Mucosa of descending colon (tissue), 3 donors: Measurements from ENCODE around the gene DEDD2. TPM values are rescaled to one million over a fixed set of nuclear protein-coding genes. Genes with fewer than 3 reads are reported as not detected.

Experiments
- ATAC-seq: fragments of 200-7000 bp; cut with Tn5 transposase; one replicate; pipeline ENCODE4 v1.9.1; 2020; ENCODE audit warnings: mild to moderate bottlenecking, moderate library complexity
- DNase-seq, 3 donors: peaks; one replicate each; pipeline ENCODE4 v3.0.0-alpha.2; 2020
- H3K36me3 ChIP-seq: fragments of 200-600 bp; one replicate; pipeline ENCODE4 v1.8.0; 2021; ENCODE audit warnings: low read depth, mild to moderate bottlenecking
- H3K4me1 ChIP-seq: fragments of 200-600 bp; one replicate; pipeline ENCODE4 v1.8.0; 2021; ENCODE audit warnings: low read depth, mild to moderate bottlenecking
- H3K4me3 ChIP-seq: fragments of 200-600 bp; one replicate; pipeline ENCODE4 v1.8.0; 2021; ENCODE audit warnings: mild to moderate bottlenecking
- H3K9me3 ChIP-seq: fragments of 200-600 bp; one replicate; pipeline ENCODE4 v1.8.0; 2021; ENCODE audit warnings: mild to moderate bottlenecking
- intact Hi-C, 2 donors: fragments of 100-400 bp; cut with DNase I in 1 of 2; cut with micrococcal nuclease in 1 of 2; formaldehyde crosslinking; loops; one replicate each; pipeline versions ENCODE4 v1.11.0 to v1.11.1; 2022; cut with DNase I, micrococcal nuclease
- total RNA-seq, 3 donors: library from RNA; stranded (reverse); fragmentation: NEBNext Ultra II Directional in 2 of 3; extraction: Animal tissue kit (Norgen Biotek cat#: 25700) in 2 of 3; gene quantifications; one replicate each; pipeline versions ENCODE4 v1.2.1 to v1.2.4, GENCODE V29; 2021 to 2023
- TF ChIP-seq, protein P1 (sequence below): fragments of 200-600 bp; IDR thresholded peaks from one replicate; pipeline ENCODE4 v1.8.0; 2022; ENCODE audit warnings: antibody characterized with exemption, mild to moderate bottlenecking
- donor health status: DM: no; HTN: no; CAD: no; lungs with moderate emphysema.
- donor health status: DM: no; HTN: no; CAD: no.
- donor health status: DM: no; HTN: yes; CAD: no.

Gene DEDD2
- total RNA-seq, 3 donors from 2014 or later = 28.0 to 40.1 (median 35.7) TPM

DNA sequence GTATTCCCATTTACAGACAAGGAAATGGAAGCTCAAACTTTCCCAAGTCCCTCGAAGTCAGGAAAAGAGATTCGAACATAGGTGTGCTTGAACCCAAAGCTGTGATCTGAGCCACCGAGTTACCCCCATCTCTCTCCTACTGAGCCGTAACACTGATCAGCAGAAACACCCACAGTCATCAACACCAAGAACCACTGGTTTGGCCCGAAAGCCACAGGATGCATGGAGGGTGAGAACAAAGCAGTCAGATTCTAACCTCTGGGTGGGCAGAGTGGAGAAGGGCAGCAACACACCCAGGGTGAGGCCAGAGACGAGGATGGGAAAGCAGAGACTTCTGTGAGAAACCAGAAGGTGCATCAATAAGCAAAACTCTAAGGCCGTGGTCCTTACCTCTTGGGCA lies 57.5 kb downstream of the DEDD2 start:
- no peak for DNase-seq
- intact Hi-C loops = no loop called here
- no peaks in the 10 kb centered on the region for H3K9me3 ChIP-seq
- no peaks in the 10 kb centered on the region for H3K4me1 ChIP-seq
- TF ChIP-seq, protein P1, sequence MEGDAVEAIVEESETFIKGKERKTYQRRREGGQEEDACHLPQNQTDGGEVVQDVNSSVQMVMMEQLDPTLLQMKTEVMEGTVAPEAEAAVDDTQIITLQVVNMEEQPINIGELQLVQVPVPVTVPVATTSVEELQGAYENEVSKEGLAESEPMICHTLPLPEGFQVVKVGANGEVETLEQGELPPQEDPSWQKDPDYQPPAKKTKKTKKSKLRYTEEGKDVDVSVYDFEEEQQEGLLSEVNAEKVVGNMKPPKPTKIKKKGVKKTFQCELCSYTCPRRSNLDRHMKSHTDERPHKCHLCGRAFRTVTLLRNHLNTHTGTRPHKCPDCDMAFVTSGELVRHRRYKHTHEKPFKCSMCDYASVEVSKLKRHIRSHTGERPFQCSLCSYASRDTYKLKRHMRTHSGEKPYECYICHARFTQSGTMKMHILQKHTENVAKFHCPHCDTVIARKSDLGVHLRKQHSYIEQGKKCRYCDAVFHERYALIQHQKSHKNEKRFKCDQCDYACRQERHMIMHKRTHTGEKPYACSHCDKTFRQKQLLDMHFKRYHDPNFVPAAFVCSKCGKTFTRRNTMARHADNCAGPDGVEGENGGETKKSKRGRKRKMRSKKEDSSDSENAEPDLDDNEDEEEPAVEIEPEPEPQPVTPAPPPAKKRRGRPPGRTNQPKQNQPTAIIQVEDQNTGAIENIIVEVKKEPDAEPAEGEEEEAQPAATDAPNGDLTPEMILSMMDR = no peak
- ATAC-seq = no peak
- H3K4me3 ChIP-seq = no peak overlapping the region
- no peaks in the 10 kb centered on the region for H3K36me3 ChIP-seq

DNA sequence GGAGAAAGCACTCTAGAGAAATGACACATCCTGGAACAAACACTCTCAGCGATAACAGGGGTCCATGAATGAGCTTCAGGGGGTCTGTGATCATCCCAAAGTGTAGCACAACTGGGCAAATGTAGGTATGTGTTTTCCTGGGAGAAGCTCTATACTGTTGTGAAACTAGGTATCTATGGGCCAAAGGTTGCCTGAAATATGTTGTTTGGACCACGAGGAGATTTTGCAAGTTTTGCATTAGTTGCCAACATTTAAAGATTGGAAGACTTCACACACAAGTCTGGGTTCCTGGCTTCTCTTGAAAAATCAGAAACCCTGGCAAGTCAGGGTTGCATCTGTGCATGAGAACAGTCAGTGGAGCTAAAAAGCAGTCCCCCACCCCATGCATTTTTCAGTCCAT lies 58.6 kb downstream of the DEDD2 start:
- H3K4me1 ChIP-seq = no peaks in the 10 kb centered on the region
- TF ChIP-seq, protein P1 = no peak
- intact Hi-C loops = no loop called here
- H3K9me3 ChIP-seq = no peaks in the 10 kb centered on the region
- DNase-seq (no peak), ATAC-seq (no peak)
- no peak overlapping the region for H3K4me3 ChIP-seq
- no peaks in the 10 kb centered on the region for H3K36me3 ChIP-seq

DNA sequence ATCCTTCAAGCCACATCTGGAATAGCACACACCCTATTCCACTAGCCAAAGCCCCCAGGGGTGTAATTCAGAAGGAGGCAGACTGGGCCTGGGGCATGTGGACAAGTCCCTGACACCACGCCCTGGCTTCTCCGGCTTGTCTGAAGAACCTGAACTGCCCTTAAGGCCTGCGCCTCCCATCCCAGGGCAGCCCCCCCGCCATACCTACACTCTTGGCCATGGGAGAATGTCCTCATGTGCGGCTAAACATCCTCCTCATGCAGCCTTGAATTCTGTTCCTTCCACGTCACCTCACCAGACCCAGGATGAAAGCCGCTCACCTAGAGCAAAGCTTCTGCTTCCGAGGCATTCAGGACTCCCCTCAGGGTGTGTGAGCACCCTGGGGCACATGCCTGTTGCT lies 60.9 kb downstream of the DEDD2 start:
- Histone ChIP-seq H3K4me1 (no peaks in the 10 kb centered on the region), H3K9me3 (no peaks in the 10 kb centered on the region), H3K4me3 (no peak overlapping the region), H3K36me3 (no peaks in the 10 kb centered on the region)
- DNase-seq = no peak
- TF ChIP-seq, protein P1 = no peak
- intact Hi-C loops = no loop called here
- no peak for ATAC-seq

DNA sequence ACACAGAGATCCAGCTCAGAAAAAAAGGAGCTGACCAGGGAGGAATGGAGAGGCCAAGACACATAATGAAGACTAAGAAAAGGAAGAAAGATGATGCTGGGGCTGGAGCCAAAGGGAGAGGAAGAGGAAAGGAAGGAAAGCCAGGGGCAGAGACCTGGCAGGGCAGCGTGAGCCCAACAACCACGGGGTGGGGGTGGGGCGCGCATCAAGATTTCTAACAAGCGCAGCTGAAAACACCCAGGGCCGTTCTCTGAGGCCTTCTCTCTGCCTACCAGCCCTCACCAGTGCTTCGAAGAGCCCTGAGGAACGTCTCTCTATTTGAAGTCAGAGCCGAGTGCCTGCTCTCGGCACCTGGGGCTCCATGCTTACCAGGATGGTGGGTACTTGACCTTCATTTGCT lies 61.7 kb downstream of the DEDD2 start:
- intact Hi-C loops = no loop called here
- Histone ChIP-seq H3K4me1 (no peaks in the 10 kb centered on the region), H3K36me3 (no peaks in the 10 kb centered on the region), H3K9me3 (no peaks in the 10 kb centered on the region), H3K4me3 (no peak overlapping the region)
- no peak for ATAC-seq
- no peak for DNase-seq
- TF ChIP-seq, protein P1 = no peak

DNA sequence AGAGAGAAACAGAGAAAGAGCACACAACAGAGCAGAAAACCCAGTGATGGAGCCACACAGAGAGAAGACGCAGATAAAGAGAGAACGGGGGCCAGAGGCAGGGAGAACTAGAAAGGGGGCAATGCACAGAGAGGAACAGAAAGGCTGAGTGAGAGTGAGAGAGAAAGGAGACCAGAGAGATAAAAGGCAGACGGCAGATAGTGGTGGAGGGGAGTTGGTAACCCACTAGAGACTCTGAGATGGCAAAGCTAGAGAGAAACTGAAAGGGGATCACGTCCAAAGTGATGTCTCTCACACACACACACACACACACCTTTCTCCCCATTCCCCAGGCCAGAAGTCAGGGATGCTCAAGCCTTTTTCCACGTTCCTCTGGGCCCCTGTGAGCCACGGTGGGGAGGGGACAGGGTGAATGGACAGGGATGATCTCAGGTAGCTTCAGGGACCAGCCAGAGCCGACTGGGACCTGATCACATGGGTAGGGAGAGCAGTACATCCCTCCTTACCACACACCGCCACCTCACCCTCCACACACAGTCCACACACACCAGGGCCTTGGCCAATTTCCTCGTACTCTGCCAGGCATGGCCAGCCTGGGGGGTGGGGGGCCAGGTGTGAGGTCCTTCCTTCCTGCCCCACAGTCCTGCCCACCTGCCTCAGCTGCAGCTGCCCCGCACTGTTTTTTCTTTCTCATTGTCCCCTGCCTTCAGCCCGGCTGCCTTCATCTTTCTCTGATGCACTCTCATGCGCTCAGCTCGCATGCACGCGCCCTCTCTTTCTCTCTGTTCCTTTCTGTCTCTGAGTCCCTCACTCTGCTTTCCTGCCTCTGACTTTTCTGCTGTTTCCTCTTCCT lies 62.8 kb downstream of the DEDD2 start:
- ATAC-seq (peak; percentile 45), DNase-seq (no peak)
- no peaks in the 10 kb centered on the region for H3K36me3 ChIP-seq
- no peaks in the 10 kb centered on the region for H3K4me1 ChIP-seq
- TF ChIP-seq, protein P1 = no peak
- H3K4me3 ChIP-seq = no peak overlapping the region
- H3K9me3 ChIP-seq = no peaks in the 10 kb centered on the region
- intact Hi-C loops = no loop called here
